Measurements from ENCODE around the gene RFC1. TPM values are rescaled to one million over a fixed set of nuclear protein-coding genes. Genes with fewer than 3 reads are reported as not detected.
A peak's percentile ranks its signal among the peaks of the same experiment; 100 is the strongest.

Gene RFC1
- total and polyA plus RNA-seq, 4 donors, result 13.3 to 45.2 (median 30.8) TPM

GRCh38 chr4:39410415-39410814 lies 44.3 kb upstream of the RFC1 start:
- DNase-seq (ENCODE audit: low spot score), result no peak
- H3K9me3 ChIP-seq (ENCODE audit: control insufficient read depth in 4 of 4, low read length in 3 of 4), result no peaks in the 10 kb centered on the region
- H3K4me3 ChIP-seq (ENCODE audit: low read depth in 1 of 3, low read length in 3 of 3), result peak overlapping the region; percentile 60 to 64 (median 63)
- H3K9ac ChIP-seq (ENCODE audit: low read depth in 1 of 2, low read length in 2 of 2), result peak overlapping the region; percentile 86 to 94
- H3K27me3 ChIP-seq (ENCODE audit: control insufficient read depth in 4 of 4, insufficient read depth in 4 of 4, low read length in 3 of 4), result no peaks in the 10 kb centered on the region
- H3K27ac ChIP-seq (ENCODE audit: low read depth in 1 of 2, low read length in 2 of 2), result peak overlapping the region; percentile 84 to 89
- peaks cover 4 to 26% (median 16%) of the 10 kb centered on the region in 4 donors for H3K4me1 ChIP-seq (ENCODE audit: control insufficient read depth in 4 of 4, insufficient read depth in 4 of 4, low read length in 3 of 4)
- H3K36me3 ChIP-seq (ENCODE audit: control insufficient read depth in 4 of 4, insufficient read depth in 3 of 4, low read depth in 1 of 4, low read length in 3 of 4), result no peaks in the 10 kb centered on the region
- WGBS, result 19% methylated on average over 5 of the region's 5 CpGs
- TF ChIP-seq RAD21 (IDR thresholded peaks at IDR 0.05), result peak in 1 of 2 donors; percentile 48
- no peak for TF ChIP-seq ZBTB33 (IDR thresholded peaks at IDR 0.05)
- TF ChIP-seq SP1 (IDR thresholded peaks at IDR 0.05), result peak; percentile 14
- TF ChIP-seq RXRA (IDR thresholded peaks at IDR 0.05), result peak; percentile 38 to 66

- Histone ChIP-seq H3K36me3 (ENCODE audit: control insufficient read depth in 4 of 4, insufficient read depth in 3 of 4, low read depth in 1 of 4, low read length in 3 of 4) (no peaks in the 10 kb centered on the region), H3K27ac (ENCODE audit: low read depth in 1 of 2, low read length in 2 of 2) (peak overlapping the region; percentile 80 to 84), H3K4me1 (ENCODE audit: control insufficient read depth in 4 of 4, insufficient read depth in 4 of 4, low read length in 3 of 4) (peaks cover 0 to 7% (median 3%) of the 10 kb centered on the region in 4 donors), H3K9ac (ENCODE audit: low read depth in 1 of 2, low read length in 2 of 2) (peak overlapping the region; percentile 73 to 93), H3K4me3 (ENCODE audit: low read depth in 1 of 3, low read length in 3 of 3) (peak overlapping the region; percentile 59 to 85 (median 78)), H3K27me3 (ENCODE audit: control insufficient read depth in 4 of 4, insufficient read depth in 4 of 4, low read length in 3 of 4) (no peaks in the 10 kb centered on the region), H3K9me3 (ENCODE audit: control insufficient read depth in 4 of 4, low read length in 3 of 4) (no peaks in the 10 kb centered on the region)
- TF ChIP-seq RAD21 (IDR thresholded peaks at IDR 0.05) (no peak), RXRA (IDR thresholded peaks at IDR 0.05) (no peak), YY1 (IDR thresholded peaks at IDR 0.05) (no peak), HNF4A (conservative IDR thresholded peaks at IDR 0.05) (no peak), ATF3 (IDR thresholded peaks at IDR 0.05) (no peak), FOXA1 (IDR thresholded peaks at IDR 0.05) (no peak), GABPA (IDR thresholded peaks at IDR 0.05 in 1 of 2, conservative IDR thresholded peaks at IDR 0.05 in 1 of 2) (no peak), SP1 (IDR thresholded peaks at IDR 0.05) (no peak), REST (IDR thresholded peaks at IDR 0.05) (no peak), NR2F2 (IDR thresholded peaks at IDR 0.05) (no peak), HNF4G (IDR thresholded peaks at IDR 0.05) (no peak), TAF1 (conservative IDR thresholded peaks at IDR 0.05) (no peak)
- no peak for DNase-seq (ENCODE audit: low spot score)
- WGBS, result 19% methylated on average over 1 of the region's 1 CpG
Observed at GRCh38 chr4:39407584-39407885, 41.4 kb upstream of the RFC1 start.

Measured in liver (tissue), 9 donors.